ENCODE data around the gene GPR149. TPM values are rescaled to one million over a fixed set of nuclear protein-coding genes. Genes with fewer than 3 reads are reported as not detected.
A peak's percentile ranks its signal among the peaks of the same experiment; 100 is the strongest.

GPR149 gene
- total RNA-seq, 1 donor from 2014 or later, result not detected

DNA sequence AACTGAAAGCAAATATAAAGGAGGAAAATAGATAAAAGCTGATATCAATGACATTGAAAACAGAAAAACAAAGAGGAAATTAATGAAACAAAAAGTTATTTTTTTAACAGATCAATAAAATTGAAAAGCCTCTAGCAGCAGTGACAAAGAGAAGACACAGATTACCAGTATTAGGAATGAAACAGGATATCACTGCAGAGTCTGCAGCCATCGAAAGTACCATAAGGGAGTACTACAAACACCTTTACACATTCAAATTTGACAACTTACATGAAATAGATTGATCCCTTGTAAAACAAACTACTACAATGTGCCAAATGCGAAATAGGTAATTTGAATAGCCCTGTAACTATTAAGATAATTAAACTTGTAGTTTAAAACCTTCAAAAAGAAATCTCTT, 80.8 kb downstream of the GPR149 start:
- DNase-seq (ENCODE audit: low spot score), result no peak
- ATAC-seq, result no peak

DNA sequence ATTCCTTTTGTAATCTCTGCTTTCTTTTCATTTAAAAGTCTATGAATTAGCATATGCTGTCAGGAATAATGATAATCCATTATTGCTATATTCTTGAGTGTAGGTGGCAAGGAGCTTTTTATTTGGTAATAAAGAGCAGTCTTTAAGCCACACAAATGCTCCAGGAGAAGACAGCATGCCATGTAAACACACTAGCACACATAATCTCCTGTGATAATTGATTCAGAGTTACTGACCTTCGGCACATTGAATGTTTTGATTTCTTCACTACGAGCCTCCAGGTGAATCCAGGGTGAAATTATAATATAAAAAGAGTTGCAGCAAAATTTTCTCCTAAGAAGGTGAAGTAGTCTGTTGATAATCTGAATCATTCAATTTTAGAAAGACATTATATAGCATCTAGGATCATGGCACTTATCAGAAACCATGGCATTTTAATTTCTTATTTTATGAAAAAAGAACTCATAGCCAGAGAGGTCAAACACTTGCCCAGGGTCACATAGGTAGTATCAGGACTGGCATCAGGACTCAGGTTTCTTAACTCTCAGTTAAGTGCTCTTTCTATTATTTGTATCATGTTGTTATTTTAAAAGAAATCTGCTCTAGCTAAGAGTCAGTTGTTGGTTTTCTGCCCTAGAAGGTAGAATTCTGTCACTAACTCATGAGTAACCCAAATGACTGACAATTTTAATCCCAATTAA, 84.4 kb downstream of the GPR149 start:
- ATAC-seq (peak; percentile 95), DNase-seq (ENCODE audit: low spot score) (no peak)

DNA sequence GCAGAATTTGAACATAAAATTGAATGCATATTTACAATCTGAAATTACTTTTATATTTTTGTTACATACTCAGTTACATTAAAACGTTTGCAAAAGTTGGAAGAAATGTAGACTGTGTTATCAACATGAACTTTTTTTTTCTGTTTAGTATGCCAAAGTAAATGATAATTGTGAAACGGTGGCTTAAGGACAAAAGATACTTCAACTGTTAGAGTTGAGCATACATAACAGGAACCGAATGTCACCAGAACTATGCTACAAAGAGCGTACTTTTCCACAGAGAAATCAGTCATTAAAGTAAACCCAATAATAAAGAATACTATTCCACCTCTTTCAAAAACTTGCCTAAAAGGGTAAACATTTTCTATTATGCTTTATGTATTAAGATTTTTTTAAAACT, 91.4 kb downstream of the GPR149 start:
- ATAC-seq, result peak; percentile 89

DNA sequence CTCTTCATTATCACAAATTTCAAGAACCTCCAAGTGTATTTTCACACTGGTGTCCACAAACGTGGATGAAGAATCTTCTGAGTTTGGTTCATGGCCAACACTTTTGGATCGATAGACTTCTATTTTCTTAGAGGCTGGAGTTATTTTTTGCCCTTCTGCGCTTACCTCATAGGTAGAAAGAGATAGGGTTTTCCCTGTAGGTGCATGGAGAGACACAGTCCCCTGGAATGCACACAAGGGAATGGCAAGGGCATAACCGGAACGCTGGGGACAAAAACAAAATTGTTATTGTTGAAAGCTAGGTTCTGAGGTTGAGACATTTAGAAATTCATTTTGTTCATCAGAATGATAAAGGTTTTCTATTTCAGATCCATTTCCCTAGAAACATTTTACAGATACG, 92.0 kb downstream of the GPR149 start:
- no peak for DNase-seq (ENCODE audit: low spot score)
- peak; percentile 41 for ATAC-seq

More for the DNA sequence above, 91.4 kb downstream of the GPR149 start:
- DNase-seq (ENCODE audit: low spot score), result no peak

DNA sequence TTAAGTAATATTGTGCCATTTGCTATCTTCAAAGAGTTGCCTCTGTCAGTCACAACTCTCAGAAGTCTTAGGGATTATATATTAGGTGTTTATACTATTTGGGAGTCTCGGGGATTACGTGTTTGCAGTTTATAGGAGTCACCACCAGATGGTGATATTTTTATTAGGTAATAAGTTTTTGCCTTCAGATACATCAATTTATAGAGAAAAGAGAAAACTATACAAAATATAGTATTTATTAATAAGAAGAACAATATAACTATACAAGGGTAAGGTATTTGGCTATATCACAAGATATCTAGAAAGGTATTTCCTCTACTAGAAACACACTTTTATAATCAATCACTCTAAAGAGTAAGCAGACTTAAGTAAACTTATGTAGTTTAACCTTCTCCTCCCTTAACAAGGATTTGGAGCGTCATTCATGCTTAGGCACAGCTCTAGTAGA, 95.0 kb downstream of the GPR149 start:
- DNase-seq (ENCODE audit: low spot score), result no peak
- ATAC-seq, result peak; percentile 79

DNA sequence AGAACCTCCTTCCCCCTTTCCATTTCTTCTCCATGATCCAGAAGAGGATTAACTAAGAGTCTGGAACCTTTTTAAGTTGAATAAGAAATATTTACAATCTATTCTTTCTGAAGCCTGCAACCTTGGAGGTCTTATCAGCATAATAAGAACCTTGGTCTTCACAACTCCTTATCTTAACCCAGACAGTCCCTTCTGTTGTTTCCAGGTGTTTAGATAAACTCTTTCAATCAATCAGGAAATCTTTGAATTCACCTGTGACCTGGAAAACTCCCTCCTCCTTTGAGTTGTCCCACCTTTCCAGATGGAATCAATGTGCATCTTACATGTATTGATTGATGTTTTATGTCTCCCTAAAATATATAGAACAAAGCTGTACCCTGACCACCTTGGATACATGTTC, 102.1 kb downstream of the GPR149 start:
- no peak for DNase-seq (ENCODE audit: low spot score)
- no peak for ATAC-seq

DNA sequence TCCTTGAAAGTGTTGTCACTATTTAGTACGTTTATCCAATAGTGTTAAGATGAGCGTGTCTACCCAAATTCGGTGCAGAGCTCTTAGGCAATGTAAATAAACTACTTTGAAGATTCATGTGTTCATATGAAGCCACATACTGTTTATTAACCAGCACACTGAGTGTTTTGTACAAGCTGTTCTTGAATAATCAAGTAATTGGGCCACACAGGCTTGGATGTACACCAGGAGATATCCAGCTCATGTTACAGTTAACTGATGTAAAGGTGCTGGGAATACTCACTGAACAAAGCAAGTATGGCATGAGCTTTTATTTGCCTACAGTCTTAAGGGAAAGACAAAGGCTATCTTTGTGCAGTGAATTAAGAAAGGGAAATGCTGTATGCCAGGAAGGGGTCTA, 105.1 kb downstream of the GPR149 start:
- DNase-seq (ENCODE audit: low spot score) (no peak), ATAC-seq (peak; percentile 33)

DNA sequence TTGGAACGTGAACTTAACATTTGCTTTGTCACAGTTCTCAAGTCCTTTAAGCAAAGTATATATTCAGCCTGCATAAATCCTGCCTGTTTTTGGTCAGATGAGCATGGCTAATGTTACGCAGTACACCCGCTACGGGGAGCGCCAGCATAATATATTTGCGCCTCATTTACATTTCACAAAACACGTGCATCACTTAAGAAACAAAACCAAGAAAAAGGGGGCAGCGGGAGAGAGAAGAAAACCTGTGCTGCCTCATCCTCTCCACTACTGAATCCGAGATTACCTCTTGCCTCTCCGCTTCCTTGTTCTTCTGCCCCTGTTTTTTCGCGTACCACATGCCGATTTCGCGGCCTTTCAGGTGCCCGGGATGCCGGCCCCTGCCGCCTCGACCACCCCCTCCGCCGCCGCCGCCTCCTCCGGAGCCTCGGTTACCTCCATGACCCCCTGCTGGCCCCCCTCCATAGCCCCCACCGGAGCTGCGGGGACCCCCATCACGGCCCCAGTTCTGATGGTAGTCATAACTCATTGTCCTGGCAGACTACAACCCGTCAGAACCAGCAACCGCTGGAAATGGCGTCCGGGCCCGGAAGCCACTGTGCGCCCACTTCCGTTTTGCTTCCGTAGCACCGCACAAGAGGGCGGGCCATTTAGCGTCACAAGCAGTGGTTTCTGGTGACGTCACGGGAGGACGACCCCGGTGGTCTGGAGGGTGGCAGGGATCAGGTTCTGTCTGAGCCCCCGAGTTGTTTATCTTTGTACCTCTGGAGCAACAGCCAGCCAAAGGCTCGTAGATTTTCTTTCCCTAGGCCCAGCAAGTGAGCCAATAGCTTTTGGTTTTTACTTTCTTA, 105.9 kb downstream of the GPR149 start, which contains the start of gene DHX36:
Gene DHX36 (minus strand): TSS at position 597 of the 848 bp plus-strand sequence. CDS start 71 bp downstream, at position 526.
- DNase-seq (ENCODE audit: low spot score) (peak; percentile 87), ATAC-seq (peak; percentile 94)

DNA sequence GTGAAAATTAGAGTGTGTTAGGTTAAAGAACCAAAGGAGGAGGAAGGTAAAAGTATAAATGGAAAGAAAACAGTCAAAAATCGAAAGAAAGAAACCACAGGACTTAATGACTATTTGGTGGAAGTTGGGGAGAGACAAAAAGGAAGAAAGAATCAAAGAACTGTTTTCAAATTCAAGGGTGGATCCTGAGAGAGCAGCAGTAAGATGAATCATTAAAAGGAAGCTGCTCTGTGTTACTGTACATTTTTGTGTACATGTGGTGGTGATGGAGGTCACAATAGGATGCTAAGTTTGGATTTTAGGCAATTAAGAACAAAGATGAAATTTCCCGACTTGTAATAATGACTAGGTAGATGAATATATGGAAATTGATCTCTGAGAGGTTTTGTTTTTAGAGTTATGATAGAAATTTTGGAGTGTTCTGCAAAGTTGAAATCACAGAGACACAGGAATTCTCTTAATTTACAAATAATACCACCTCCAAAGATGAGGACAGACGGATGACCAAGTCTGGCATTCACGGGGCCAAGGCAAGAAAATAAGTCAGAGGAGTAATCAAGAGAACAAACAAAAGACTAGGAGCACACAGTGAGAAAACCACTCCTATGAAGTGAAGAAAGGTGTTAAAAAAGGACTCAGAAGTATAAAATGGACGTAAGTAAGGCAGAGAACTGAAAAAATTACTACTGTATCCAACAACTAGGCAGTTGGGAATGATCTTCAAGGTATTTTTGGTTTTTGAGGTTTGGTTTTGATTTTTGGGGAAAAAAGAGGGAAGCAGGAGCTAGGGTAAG, 112.8 kb downstream of the GPR149 start:
- DNase-seq (ENCODE audit: low spot score) (no peak), ATAC-seq (no peak)

DNA sequence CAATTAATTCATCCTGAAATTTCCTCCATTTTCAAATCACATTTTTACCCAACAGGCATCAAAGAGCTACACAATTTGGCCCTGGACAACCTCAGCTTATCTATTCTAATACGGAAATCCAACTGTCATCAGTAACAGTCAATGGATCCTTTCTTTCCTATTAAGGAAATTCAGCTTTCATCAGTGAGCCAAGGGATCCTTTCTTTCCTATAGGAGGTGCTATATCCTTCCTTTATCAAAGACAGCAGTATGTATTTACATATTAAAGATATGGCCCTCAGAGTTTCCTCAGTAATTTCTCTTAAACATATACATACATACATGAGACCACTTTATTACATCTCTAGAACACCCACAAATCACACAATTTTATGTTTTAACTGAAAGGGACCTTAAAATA, 115.8 kb downstream of the GPR149 start:
- no peak for DNase-seq (ENCODE audit: low spot score)
- ATAC-seq, result no peak

DNA sequence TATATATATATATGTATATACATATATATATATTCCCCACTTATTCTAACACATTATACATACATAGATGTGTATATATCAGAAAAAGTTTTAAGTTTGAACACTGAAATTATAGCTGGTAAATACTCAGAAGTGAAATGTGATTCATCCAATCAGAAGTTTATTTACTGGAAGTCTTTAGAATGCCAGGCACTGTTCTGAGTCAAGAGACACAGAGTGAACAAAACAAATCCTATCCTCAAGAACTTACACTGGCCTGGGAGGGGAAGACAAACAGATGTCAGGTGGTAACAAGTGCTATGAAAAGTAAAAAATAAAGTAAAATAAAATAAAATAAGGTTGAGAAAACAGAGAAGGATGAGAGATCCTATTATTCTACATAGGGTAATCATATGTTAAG, 119.2 kb downstream of the GPR149 start:
- DNase-seq (ENCODE audit: low spot score) (no peak), ATAC-seq (no peak)

DNA sequence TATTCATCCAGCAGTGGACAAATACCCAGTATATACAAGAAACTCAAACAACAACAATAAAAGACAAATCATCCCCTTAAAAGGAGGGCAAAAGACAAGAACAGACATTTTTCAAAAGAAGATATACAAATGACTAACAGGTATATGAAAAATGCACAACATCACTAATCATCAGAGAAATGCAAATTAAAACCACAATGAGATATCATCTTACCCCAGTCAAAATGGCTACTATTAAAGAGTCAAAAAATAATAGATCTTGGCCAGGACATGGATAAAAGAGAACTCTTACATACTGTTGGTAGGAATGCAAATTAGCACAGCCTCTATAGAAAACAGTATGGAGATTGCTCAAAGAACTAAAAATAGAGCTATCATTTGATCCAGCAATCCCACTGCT, 122.6 kb downstream of the GPR149 start:
- ATAC-seq, result no peak
- no peak for DNase-seq (ENCODE audit: low spot score)

DNA sequence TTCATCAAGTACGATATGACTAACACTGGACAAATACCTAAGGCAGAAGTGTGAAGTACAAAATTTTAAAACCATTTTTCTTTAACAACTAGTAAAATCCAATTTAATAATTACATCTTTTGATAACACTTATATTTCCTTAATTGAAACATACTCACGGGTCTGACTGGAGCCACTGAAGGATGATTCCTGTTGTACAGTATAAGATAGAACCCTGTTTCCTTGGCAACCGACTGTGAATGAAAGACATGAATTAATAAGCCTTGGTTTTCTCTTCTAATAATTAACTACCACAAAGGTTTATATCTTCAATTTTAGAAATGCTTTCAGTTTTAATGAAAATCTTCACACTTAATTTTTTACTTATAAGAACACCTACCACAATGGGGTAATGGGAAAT, 125.1 kb downstream of the GPR149 start:
- ATAC-seq, result no peak
- DNase-seq (ENCODE audit: low spot score), result no peak

DNA sequence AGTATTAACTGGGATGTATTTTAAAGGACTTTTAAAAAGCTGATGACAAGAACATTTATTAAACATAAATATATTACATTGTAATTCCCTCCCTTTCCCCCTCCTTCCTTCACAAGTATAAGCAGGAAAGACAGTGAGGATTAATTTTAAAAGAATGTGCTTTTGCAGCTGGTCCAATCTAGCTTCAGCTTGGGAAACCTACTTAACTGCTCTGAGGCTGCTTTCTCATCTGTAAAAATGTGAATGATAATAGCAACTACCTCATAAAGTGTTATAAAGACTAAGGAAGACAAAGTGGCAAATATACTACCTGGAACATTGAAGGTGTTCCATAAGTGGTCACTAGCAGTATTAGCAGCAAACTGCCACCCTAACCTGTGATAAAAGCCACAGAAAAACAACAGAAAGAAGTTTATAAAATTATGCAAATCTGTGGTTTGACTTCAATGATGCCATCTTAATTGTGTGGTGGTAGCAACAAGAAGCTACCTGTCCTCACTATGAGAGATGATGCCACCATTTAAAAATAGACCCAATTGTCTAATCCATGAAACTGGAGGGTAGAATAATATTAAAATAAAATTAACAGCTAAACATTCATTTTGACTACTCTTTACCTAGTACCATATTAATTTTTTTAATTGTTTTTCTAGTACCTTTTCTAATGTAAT, 125.7 kb downstream of the GPR149 start:
- no peak for DNase-seq (ENCODE audit: low spot score)
- ATAC-seq, result no peak

DNA sequence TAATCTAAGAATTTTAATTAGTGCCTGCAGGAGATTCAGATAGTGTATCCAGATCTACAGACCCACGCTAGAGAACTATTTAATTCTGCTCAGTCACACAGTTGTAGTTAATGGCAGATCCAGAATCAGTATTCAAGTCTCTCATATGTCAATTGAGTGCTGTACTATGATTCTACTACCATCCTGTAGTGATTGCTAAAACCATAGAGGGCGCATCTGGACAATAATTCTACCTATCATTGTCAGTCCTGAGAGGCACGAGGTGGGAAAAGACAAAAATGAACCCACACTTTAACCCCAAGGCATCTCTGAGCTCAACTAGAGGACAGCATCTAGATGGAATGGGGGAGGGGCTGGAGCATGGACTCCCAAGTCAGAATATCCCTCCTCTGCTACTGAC, 128.4 kb downstream of the GPR149 start:
- DNase-seq (ENCODE audit: low spot score), result no peak
- ATAC-seq, result no peak

DNA sequence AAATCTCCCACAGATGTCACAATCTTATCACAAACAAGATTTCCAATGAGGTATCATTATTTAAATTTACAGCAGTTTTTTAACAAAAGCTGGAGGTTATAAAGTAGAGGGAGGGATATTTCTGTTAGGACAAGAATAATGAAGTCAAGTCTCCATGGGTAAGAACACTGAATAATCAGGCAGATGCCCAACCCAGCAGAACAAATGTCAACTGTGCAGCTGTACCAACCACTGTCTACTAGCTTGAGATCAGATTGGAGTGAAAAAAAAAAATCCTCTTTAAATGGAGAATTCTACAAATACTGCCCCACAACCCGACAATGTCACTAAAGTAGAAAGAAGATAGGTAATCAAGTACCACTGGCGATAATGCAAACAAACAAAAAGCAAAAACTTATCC, 136.0 kb downstream of the GPR149 start:
- ATAC-seq (no peak), DNase-seq (ENCODE audit: low spot score) (no peak)

DNA sequence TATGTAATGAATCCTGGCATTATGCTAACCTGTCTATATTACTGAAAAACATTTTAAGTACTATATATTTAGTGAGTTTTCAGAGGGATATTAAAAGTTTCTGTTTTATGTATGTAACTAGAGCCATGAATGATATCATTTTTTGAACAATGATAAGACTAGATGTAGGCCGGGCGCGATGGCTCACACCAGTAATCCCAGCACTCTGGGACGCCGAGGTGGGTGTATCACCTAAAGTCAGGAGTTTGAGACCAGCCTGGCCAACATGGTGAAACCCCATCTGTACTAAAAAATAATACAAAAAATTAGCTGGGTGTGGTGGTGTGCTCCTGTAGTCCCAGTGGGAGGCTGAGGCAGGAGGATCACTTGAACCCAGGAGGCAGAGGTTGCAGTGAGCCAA, 139.8 kb downstream of the GPR149 start:
- ATAC-seq (no peak), DNase-seq (ENCODE audit: low spot score) (no peak)

Data from left lobe of liver (tissue), 2 donors.